Measurements from ENCODE around the gene SLC13A3.

Gene SLC13A3

DNA sequence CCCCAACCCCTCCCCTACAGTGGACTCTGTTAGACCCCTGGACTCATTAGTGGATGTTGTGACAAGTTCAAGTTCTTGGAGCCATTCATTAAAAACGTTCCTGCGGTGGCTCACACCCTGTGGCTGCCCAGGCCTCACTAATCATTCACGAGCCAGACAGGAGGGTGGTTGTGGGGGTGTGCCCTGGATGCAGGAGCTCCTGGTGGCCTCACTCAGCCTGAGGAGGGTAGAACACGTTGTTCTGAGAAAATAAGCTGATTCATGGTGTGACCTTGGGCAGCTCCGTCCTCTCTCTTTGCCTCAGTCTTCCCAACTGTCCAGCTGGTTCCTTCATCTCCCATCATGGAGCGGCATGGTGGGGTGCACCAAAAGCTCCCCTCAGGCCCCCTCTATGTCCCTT is 16.7 kb downstream of the SLC13A3 start:
- no peak for DNase-seq

DNA sequence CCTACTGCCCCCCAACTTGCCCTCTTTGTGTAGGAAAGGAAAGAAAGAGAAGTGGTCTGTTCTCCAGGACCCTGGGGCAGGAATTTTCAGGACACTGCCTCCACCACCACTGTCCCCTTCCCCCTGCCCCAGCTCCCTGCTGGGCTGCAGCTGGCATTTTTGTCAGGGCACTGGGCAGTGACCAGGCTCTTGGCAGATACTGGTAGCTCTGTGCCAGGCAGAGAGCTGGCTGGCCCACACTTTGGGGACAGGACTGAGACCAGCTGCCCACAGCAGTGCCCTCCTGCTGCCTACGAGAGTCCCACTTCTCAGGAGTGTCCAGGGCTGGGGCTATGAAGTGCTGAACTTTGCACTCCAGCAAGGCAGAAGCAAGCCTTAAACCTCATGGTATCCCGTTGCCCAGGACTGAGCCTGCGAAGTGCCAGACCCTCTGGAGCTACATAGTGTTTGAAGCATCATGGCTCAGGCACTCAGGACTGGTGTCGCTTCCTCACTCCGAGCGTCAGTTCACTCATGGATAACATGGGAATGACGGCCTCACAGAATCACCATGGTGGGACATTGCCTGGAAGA is 19.3 kb downstream of the SLC13A3 start:
- DNase-seq, result no peak

DNA sequence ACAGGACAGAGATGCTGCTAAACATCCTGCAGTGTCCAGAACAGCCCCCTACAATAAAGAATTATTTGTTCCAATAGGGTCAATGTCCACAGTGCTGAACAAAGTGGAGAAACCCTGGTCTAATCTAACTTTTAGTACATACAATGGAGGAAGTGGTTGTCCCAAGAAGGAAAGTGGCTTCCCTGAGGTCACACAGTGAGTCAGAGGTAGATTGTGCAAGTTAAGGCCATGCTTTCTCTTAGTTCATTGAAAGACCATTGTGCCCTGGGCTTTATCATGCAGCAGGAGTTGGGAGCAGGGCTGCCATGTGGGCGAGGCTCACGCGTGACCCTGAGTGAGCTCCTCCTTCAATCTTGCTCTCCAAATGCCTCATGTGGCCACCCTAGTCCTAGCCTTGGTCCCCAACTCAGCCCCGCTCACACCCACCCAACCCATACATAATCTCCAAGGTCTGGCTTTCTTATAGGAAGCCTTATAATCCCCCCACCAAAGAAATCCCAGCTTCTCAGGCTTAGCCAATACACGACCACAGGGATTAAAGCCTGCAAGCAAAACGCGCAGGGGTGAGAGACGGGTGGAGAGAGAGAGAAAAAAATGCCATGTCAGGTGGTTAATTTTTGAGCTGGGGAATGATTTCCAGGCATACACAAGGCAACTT is 19.9 kb downstream of the SLC13A3 start:
- DNase-seq, result peak; percentile 37

DNA sequence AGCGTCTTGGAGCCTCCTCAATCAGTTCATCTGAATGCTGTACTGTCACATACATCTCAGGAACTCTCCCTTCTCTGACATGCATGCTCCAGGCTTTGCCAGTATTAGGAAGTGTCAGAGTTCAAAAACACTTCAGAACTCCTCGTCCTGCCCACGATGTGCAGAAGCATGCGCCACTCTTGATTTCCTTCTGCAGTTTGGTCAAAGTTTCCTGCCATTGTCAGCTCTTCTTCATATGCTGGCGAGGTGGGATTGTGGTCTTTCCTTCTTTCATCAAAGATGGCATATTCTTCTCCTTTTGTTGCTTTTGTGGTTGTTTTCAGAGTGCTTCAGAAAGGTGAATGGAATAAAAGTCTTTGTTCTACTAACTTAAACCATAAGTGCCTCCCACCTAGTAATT is 21.0 kb downstream of the SLC13A3 start:
- no peak for DNase-seq

DNA sequence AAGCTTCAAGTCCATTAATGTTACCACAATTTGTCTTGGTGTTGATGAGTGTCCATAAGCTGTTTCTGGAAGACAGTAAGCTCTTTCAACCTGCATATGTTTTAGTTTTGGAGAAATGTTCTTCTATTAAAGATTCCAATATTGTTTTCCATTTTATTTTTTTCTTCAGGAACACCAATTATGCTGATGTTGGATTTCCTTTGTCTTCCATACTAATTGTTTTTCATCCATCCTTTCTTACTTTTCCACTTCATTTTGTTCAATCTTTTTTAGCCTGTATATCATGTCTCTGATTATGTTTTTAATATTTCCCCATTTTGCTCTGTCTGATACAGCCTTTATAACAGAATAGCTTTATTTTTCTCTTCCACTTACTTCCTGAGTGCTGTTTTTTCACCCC is 21.9 kb downstream of the SLC13A3 start:
- no peak for DNase-seq

DNA sequence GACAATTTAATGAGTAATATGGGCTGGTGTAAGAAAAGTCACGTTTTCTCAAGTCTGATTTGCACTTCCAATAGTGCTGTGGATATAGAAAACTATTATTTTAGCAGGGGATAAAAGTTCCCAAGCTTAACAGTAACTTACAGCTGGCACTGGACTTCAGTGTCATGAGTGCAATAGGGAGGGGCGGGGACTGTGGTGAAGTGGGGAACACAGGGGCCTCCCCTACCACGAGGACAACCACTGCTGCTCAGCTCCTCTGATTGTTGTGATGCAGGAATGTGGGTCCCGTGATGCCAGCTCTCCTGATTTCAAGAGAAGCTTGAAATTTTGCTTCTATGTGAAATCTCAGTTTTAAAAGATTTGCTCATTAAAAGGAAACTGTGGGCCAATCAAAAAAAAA is 24.0 kb downstream of the SLC13A3 start:
- DNase-seq, result no peak

DNA sequence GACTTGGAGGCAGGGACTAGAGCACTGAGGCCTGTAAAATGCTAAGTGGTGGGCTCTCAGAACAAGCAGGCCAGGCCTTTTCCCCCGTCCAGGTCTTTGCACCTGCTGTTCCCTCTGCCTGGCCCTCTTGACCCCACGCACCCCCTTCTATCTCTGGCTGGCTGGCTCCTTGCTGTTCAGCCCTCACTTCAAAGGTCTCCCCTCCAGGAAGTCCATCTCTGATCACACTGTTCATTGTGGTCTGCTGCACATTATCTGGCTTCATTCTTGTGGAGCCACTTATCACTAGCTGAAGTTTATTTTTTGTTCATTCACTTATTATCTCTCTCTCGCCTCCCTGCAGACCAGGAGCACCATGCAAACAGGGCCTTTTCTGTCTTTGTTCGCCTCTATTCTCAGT is 24.5 kb downstream of the SLC13A3 start:
- DNase-seq, result no peak

DNA sequence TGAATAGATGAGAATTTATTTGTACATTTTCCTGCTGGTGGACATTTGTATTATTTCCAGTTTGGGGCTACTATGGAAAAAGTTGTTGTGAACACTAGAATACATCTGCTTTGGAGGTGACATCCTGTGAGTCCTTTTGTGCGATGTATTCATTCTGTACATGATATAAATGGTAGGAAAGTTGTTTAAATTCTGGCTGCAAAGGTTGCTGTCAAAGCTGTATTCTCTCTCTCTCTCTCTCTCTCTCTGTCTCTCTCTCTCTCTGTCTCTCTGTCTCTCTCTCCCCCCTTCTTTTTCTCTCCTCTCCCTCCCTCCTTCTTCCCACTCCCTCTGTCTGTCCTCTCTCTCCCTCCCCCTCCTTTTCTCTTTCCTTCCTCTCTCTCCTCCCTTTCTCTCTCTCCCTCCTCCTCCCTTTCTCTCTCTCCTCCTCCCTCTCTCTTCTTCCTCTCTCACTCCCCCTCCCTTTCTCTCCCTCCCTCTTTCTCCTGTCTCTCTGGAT is 25.3 kb downstream of the SLC13A3 start:
- no peak for DNase-seq

DNA sequence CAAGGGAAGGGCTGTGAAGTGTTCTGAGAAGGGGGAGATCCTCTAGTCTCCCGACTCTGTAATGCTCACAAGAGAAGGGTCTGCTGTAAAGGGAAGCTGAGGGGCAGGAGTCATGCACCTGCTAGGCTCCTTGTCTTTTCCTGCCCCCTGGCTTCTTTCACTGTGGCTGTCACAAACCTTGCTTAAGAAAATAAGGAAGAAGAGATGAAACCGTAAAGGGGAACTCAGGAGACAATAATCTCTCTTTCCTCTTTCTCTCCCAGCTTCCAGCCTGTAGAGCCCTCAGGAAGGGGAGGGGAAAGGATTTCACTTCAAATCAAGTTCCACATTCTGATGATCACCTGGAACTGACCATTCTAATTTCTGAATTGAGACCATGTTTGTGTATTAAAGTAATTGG is 26.3 kb downstream of the SLC13A3 start:
- DNase-seq, result no peak

DNA sequence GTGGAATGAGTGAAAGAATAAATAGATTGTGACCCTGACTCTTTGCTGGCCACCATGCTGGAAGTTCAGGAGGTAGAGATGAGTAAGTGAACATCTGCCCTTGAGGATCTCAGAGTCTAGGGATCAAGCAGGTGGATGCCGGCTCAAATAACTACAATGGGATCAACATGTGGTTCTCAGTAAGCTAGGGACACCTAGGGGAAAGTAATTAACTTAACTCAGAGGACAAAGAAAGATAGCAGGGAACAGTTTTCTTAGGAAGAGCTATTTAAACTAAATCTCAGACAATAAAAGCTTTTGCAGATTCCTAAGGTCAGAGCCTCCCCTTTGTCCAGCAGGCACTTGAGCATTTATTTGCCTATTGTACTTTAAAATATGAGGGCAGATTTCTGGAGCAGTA is 29.1 kb downstream of the SLC13A3 start:
- DNase-seq, result no peak

DNA sequence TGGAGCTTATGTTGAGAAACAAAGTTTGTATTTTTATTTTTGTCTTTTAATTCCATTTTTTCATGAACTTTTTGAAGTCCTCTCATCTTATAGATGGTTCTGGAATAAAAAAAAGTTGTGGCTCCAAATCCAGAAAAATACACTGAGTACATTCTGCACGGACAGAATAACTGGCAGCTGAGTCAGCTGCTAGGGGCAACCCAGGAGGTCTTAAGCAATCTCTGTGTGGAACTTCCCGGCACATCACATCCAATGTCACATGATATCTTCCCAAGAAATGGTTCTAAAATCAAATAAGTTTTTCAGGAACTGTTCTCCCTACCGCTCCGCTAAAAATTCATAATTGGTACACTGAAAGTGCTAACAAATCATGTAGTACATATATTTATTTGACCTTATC is 29.8 kb downstream of the SLC13A3 start:
- no peak for DNase-seq

DNA sequence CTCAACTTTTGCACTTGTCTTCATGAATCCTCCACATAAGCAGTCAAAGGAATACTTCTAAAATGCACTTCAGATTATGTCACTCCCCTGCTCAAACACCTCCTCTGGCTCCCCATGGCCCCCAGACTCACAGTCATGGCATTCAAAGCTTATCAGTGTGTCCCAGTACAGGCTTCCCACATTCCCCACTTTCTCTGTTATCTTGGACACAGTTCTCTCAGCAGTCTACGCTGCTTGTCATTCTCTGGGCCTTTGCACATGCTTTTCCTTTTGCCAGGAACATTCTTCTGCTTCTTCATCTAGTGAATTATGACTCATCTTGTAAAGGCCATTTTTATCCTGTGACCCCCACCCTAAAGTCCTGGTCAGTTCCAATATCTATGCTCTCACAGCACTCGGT is 31.8 kb downstream of the SLC13A3 start:
- DNase-seq, result no peak

DNA sequence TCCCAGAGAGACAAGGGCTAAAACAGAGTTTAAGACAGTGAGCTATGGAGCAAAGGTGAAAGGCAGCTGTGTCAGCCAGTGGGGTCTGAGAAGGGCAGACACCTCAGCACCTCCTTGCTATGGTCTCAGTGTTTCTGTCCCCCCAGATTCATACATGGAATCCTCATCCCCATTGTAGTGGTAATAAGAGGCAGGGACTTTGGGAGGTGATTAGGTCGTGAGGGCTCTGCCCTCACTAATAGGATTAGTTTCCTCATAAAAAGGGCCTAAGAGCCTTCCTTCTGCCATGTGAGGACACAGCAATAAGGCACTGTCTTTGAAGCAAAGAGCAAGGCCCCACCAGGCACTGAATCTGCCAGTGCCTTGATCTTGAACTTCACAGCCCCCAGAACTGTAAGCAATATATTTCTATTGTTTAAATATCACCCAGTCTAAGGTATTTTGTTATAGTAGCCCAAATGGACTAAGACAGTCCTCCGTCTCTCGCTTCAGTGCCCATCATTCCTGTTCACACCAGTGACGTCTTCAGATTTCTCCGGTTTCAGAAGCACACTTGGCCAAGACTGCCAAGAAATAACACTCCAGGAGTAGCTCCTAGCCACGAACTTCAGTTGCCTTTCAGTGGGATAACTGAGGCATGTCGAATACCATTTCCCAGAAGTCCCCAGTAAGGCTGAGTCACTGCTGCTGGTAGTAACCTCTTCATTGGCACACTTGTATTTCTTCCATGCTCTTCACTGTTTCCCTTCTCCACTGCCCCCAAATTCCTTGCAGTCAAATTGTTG is 32.8 kb downstream of the SLC13A3 start:
- no peak for DNase-seq

DNA sequence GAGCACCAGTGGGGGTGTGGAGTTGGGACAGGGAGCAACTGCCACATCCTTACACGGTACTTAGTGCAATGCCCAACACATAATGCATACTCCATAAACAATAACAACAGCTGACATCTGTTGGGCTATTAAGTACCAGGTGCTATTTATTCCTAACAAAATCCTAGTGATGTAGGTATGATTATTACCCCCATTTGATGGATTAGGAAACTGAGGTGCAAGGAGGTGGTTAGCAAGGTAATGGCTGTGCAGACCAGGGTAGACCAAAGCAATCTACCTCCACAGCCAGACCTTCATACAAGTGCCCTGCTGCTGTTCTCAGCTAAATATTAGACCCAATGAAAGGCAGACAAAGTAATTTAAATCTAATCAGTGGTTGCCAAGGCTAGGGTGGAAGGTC is 36.8 kb downstream of the SLC13A3 start:
- no peak for DNase-seq

DNA sequence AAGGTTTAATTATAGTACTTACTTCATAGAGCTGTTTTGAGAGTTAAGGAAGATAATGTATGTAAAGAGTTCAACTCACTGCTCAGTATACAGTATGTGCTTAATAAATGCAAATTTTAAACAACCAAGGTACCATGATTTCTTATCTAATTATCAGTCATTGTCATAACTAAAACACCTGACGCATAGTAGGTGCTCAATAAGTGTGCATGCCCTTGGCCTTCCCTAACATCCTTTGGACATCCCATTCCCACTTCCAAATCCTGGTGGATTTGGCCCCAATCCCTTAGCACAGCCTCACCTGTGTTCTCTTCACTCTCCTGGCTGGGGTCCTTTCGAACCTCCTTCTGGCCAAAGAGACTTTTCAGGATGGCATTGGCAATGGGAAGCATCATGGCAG is 41.1 kb downstream of the SLC13A3 start:
- no peak for DNase-seq

DNA sequence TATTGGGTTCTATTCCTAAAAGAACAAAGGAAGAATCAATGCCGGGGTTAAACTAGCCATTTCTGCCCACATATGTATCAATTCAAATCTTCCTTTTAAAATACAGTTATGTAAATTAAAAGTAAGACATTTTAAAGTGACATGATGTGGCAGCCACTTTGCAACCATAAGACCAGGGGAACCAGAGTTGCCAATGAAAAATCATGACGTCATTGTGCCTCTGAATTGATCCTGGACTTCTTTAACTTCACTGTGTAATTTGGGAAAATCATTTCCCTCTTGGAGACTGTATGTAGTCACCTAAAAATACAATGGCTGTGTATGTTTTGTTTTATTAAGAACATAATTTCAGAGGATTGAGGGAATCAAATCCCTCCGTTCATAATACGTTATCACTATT is 42.2 kb downstream of the SLC13A3 start:
- no peak for DNase-seq

DNA sequence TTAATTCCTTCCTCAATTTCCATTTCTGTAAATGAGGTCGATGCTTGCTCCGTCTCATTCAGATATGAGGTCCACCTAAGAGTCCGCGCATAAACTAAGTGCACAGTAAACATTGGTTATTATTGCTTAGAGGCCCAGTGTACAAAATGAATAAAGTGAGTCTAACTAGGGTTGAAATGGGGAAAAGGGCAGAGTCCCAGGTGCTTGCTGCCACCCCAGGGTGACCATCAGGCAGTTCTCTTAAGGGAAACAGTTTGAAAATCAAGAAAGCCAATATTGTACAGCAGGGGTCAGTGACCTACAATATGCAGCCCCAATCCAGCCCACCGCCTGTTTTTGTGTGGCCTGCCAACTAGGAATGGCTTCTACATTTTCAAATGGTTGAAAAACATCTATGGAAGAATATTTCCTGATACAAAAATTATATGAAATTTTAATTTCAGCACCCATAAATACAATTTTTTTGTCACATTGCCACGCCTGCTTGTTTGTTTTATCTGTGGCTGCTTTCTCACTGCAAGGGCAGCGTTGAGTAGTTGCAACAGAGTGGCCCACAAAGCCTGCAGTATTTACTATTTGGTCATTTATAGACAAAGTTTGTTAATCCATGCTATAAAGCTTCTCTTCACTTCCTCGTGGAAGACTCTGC is 43.3 kb downstream of the SLC13A3 start:
- no peak for DNase-seq

DNA sequence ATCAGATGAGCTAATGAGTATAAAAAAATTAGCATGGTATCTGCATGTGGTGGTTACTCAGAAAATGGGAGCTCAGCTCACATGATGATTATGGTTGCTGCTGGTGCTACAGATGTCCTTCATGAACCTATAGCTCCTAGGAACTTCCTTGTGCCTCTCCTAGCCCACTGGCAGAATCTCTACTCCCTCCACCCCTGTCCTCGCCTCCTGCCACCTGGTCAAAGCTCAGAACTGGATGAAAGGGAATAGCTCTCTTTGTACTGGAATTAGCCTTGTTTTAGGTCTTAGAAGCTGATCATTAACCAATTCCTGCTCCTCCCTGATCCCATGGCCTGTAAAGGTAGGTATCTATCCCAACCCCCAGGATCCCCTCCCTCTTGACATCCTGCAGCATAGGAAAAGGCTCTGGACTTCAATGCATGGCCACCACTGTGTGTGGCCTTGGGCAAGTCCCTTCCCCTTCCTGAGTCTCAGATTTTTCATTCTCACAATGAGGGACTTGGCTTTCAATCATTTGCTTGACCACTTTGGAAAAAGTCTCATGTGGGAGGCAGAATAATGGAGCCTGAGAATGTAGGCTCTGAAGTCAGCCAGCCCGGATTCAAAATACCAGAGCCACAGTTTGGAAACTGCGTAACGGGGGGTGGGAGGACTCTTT is 43.9 kb downstream of the SLC13A3 start:
- no peak for DNase-seq

DNA sequence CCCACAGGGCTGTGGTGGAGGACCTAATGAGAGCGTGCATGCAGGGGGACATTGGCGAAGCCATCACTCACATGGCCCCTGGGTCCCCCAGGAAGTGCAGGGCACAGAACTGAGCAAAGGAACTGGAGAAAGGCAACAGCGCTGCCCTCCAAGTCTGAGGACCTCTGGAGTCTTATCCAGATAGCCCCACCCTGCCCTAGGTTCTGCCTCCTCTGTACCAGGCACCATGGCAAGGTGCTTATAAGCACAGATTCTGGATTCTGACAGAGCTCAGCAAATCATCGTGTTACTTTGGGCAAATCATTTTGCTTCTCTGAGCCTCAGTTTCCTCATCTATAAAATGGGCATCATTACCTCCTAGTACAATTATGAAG is 44.5 kb downstream of the SLC13A3 start:
- no peak for DNase-seq

DNA sequence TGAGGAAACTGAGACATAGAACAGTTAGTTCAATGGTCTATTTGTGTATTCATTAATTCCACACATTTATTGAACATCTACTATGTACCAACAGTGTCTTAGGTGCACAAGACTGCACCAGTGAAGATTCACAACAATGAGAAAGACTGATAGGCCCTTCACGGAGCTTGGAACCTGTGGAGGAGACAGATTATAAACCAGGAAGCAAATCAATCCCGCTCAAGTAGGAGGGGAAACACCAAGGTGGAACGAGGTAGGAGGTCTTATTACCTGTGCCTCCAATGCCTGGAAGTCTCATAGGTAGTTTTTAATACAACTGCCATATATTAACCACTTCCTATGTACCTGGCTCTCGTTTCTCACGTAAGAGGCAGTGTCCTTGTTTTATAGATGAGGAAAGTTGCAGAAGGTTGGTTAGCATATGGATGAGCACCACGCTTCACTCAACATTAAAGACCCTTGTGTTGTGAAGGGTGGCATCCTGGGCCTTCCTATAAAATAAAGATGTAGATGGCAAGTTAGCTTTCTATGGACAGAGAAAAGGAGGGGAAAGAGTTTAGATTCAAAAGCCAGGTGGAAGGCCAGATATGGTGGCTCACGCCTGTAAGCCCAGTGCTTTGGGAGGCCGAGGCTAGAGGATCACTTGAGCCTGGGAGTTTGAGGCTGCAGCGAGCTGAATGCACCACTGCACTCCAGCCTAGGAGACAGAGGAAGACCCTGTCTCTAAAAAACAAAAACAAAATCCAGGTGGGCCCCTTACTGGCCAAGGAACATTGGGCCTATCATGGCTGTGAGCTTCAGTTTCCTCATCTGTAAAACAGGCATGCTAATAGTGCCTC is 45.1 kb downstream of the SLC13A3 start:
- DNase-seq, result no peak

DNA sequence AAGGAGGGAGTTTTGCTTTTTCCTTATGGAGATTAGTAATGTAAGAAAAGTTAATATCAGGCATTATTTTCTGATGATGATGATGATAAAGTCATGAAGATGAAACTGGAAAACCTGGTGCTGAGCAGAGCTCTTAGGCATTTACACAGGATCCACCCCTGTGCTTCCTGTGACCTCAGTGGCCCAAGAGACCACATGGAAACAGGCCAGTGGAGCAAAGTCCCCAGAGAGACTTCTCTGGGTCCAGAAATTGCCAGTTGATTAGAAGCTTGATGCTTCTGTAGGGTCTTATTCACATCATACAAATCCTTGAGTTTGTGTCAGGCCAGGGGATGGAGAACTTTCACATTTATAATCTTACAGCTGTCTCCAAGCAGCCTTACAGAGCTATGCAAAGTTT is 46.1 kb downstream of the SLC13A3 start:
- DNase-seq, result no peak

DNA sequence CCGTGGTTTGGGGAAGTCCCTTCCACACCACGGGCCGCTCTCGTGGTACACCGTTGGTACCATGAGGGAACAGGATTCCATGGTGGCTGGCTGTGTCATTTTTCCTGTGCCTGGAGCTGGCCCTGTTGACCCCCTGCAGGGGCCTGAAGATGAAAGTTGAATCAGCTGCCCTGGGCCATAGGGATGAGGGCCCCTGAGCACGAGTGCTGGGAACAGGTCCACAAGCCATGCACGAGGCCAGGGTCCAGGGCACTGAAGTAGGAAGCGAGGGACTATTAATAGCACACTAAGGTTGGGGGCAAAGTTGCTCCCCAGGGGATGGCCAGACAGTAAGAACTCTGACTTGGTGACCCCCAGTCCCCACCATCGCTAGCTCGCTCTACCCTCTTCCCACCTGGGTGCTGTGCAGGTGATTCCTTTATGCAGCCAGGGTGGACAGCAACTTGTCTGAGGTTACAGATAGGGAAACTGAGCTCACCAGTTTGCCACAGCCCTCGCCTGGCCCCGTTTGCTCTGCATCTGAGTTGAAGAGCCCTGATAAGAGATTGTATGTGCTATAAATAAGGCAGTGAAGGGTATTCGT is 46.6 kb downstream of the SLC13A3 start:
- DNase-seq, result no peak

Measured in activated CD4-positive, alpha-beta T cell treated with anti-CD3 and anti-CD28 coated beads, Interleukin-2, Interleukin-6, amounts not matched to agents 100 ng/mL and 50 ng/mL, durations not matched to agents 16 hours and 8 hours (primary cell).